ENCODE results near the gene HYAL3.
"Not testable (repeated sequence)": the region's sequence is repeated elsewhere in the genome, so short reads cannot be mapped to it uniquely, and the experiment has no call there.

HYAL3 gene

GRCh38 chr3:50268703-50269451 lies 30.3 kb downstream of the HYAL3 start, which contains the start of gene SEMA3B:
SEMA3B (plus strand) TSS chr3:50269147; CDS start chr3:50269241, 94 bp downstream.
- H3K27me3 Mint-ChIP-seq (ENCODE audit: low read depth) = peaks cover 18% of the 10 kb centered on the region
- no peaks in the 10 kb centered on the region for H3K36me3 Mint-ChIP-seq (ENCODE audit: low read depth)
- no peak within 1 kb of the TSS for H3K4me3 Mint-ChIP-seq
- no peak within 1 kb of the TSS for H3K27ac Mint-ChIP-seq
- H3K4me1 Mint-ChIP-seq (ENCODE audit: low read depth) = peaks cover 9% of the 10 kb centered on the region
- H3K9me3 Mint-ChIP-seq = no peaks in the 10 kb centered on the region

- no peaks in the 10 kb centered on the region for H3K36me3 Mint-ChIP-seq (ENCODE audit: low read depth)
- no peak overlapping the region for H3K4me3 Mint-ChIP-seq
- peaks cover 18% of the 10 kb centered on the region for H3K27me3 Mint-ChIP-seq (ENCODE audit: low read depth)
- no peak overlapping the region for H3K27ac Mint-ChIP-seq
- H3K9me3 Mint-ChIP-seq = no peaks in the 10 kb centered on the region
- H3K4me1 Mint-ChIP-seq (ENCODE audit: low read depth) = peaks cover 9% of the 10 kb centered on the region
Observed at GRCh38 chr3:50268276-50268675, 30.9 kb downstream of the HYAL3 start.

GRCh38 chr3:50267280-50267913 lies 31.8 kb downstream of the HYAL3 start:
- H3K36me3 Mint-ChIP-seq (ENCODE audit: low read depth) = no peaks in the 10 kb centered on the region

GRCh38 chr3:50266836-50267235 lies 32.4 kb downstream of the HYAL3 start:
- peaks cover 4% of the 10 kb centered on the region for H3K4me1 Mint-ChIP-seq (ENCODE audit: low read depth)
- H3K27me3 Mint-ChIP-seq (ENCODE audit: low read depth) = peaks cover 14% of the 10 kb centered on the region
- H3K9me3 Mint-ChIP-seq = no peaks in the 10 kb centered on the region
- no peak overlapping the region for H3K4me3 Mint-ChIP-seq
- no peaks in the 10 kb centered on the region for H3K36me3 Mint-ChIP-seq (ENCODE audit: low read depth)
- no peak overlapping the region for H3K27ac Mint-ChIP-seq

More at GRCh38 chr3:50267280-50267913, 31.8 kb downstream of the HYAL3 start:
- Mint-ChIP-seq H3K27ac (no peak overlapping the region), H3K4me3 (no peak overlapping the region), H3K4me1 (ENCODE audit: low read depth) (peaks cover 7% of the 10 kb centered on the region), H3K27me3 (ENCODE audit: low read depth) (peaks cover 14% of the 10 kb centered on the region), H3K9me3 (no peaks in the 10 kb centered on the region)

GRCh38 chr3:50266017-50266416 lies 33.2 kb downstream of the HYAL3 start:
- H3K27me3 Mint-ChIP-seq (ENCODE audit: low read depth) = peaks cover 14% of the 10 kb centered on the region

GRCh38 chr3:50265571-50265970 lies 33.6 kb downstream of the HYAL3 start:
- Mint-ChIP-seq H3K27me3 (ENCODE audit: low read depth) (peaks cover 14% of the 10 kb centered on the region), H3K36me3 (ENCODE audit: low read depth) (no peaks in the 10 kb centered on the region), H3K27ac (no peak overlapping the region), H3K9me3 (no peaks in the 10 kb centered on the region), H3K4me3 (no peak overlapping the region), H3K4me1 (ENCODE audit: low read depth) (no peaks in the 10 kb centered on the region)

More at GRCh38 chr3:50266017-50266416, 33.2 kb downstream of the HYAL3 start:
- no peaks in the 10 kb centered on the region for H3K36me3 Mint-ChIP-seq (ENCODE audit: low read depth)
- H3K9me3 Mint-ChIP-seq = no peaks in the 10 kb centered on the region
- no peak overlapping the region for H3K27ac Mint-ChIP-seq
- no peak overlapping the region for H3K4me3 Mint-ChIP-seq
- no peaks in the 10 kb centered on the region for H3K4me1 Mint-ChIP-seq (ENCODE audit: low read depth)

GRCh38 chr3:50264964-50265485 lies 34.2 kb downstream of the HYAL3 start:
- Mint-ChIP-seq H3K9me3 (no peaks in the 10 kb centered on the region), H3K4me3 (no peak overlapping the region), H3K27me3 (ENCODE audit: low read depth) (peaks cover 14% of the 10 kb centered on the region), H3K36me3 (ENCODE audit: low read depth) (no peaks in the 10 kb centered on the region), H3K27ac (no peak overlapping the region), H3K4me1 (ENCODE audit: low read depth) (no peaks in the 10 kb centered on the region)

- H3K4me1 Mint-ChIP-seq (ENCODE audit: low read depth) = peaks cover 3% of the 10 kb centered on the region
- peaks cover 14% of the 10 kb centered on the region for H3K27me3 Mint-ChIP-seq (ENCODE audit: low read depth)
Observed at GRCh38 chr3:50264383-50264963, 34.7 kb downstream of the HYAL3 start.

GRCh38 chr3:50263478-50264382 lies 35.5 kb downstream of the HYAL3 start:
- Mint-ChIP-seq H3K4me1 (ENCODE audit: low read depth) (peaks cover 5% of the 10 kb centered on the region), H3K4me3 (no peak overlapping the region), H3K27ac (no peak overlapping the region), H3K9me3 (no peaks in the 10 kb centered on the region), H3K27me3 (ENCODE audit: low read depth) (peaks cover 14% of the 10 kb centered on the region), H3K36me3 (ENCODE audit: low read depth) (peaks cover 3% of the 10 kb centered on the region)

More at GRCh38 chr3:50264383-50264963, 34.7 kb downstream of the HYAL3 start:
- Mint-ChIP-seq H3K36me3 (ENCODE audit: low read depth) (no peaks in the 10 kb centered on the region), H3K4me3 (no peak overlapping the region), H3K27ac (no peak overlapping the region), H3K9me3 (no peaks in the 10 kb centered on the region)

GRCh38 chr3:50262778-50263177 lies 36.4 kb downstream of the HYAL3 start:
- H3K4me1 Mint-ChIP-seq (ENCODE audit: low read depth) = peaks cover 5% of the 10 kb centered on the region
- peaks cover 8% of the 10 kb centered on the region for H3K36me3 Mint-ChIP-seq (ENCODE audit: low read depth)
- no peaks in the 10 kb centered on the region for H3K9me3 Mint-ChIP-seq
- H3K4me3 Mint-ChIP-seq = no peak overlapping the region
- peaks cover 4% of the 10 kb centered on the region for H3K27me3 Mint-ChIP-seq (ENCODE audit: low read depth)
- no peak overlapping the region for H3K27ac Mint-ChIP-seq

- not testable (repeated sequence) for H3K4me1 Mint-ChIP-seq (ENCODE audit: low read depth); H3K27ac Mint-ChIP-seq; H3K9me3 Mint-ChIP-seq; H3K4me3 Mint-ChIP-seq; H3K27me3 Mint-ChIP-seq (ENCODE audit: low read depth)
- peaks cover 12% of the 10 kb centered on the region for H3K36me3 Mint-ChIP-seq (ENCODE audit: low read depth)
Observed at GRCh38 chr3:50262200-50262599, 37.0 kb downstream of the HYAL3 start.

- Mint-ChIP-seq H3K36me3 (ENCODE audit: low read depth) (peaks cover 18% of the 10 kb centered on the region), H3K9me3 (no peaks in the 10 kb centered on the region), H3K27me3 (ENCODE audit: low read depth) (no peaks in the 10 kb centered on the region), H3K27ac (no peak overlapping the region), H3K4me3 (no peak overlapping the region), H3K4me1 (ENCODE audit: low read depth) (peaks cover 5% of the 10 kb centered on the region)
Observed at GRCh38 chr3:50261505-50261904, 37.7 kb downstream of the HYAL3 start.

- Mint-ChIP-seq H3K27me3 (ENCODE audit: low read depth) (no peaks in the 10 kb centered on the region), H3K9me3 (no peaks in the 10 kb centered on the region), H3K36me3 (ENCODE audit: low read depth) (peaks cover 23% of the 10 kb centered on the region), H3K27ac (no peak overlapping the region), H3K4me1 (ENCODE audit: low read depth) (peaks cover 5% of the 10 kb centered on the region), H3K4me3 (no peak overlapping the region)
Observed at GRCh38 chr3:50260942-50261441, 38.2 kb downstream of the HYAL3 start.

Measured in T-helper 1 cell treated with Interleukin-12 subunit alpha and Interleukin-12 subunit beta and Interleukin-4 antibody, amounts not matched to agents 30 μg/mL and 1 μg/mL, for 36 hours (primary cell).